SK-N-SH treated with all-trans-retinoic acid at 6 μM for 48 hours (cell line): ENCODE measurements around the gene ARHGAP22.

Source experiments
- ATAC-seq: fragments of 200-7000 bp; cut with Tn5 transposase; 3 replicates; pipeline ENCODE4 v1.9.1; 2020; ENCODE audit warnings: mild to moderate bottlenecking, moderate library complexity
- ARNTL ChIP-seq: fragments of 450-650 bp; formaldehyde crosslinking; IDR thresholded peaks from 2 replicates; pipeline ENCODE4 v1.5.0; 2020; ENCODE audit warnings: low read depth, mild to moderate bottlenecking, moderate library complexity, borderline replicate concordance
- BACH2 ChIP-seq: fragments of 250-450 bp; sonication (Bioruptor Pico); IDR thresholded peaks from 2 replicates; pipeline ENCODE4 v1.9.0; 2021; ENCODE audit warnings: mild to moderate bottlenecking, borderline replicate concordance
- GLIS3 ChIP-seq: fragments of 250-450 bp; sonication (Bioruptor Pico); IDR thresholded peaks from 2 replicates; pipeline ENCODE4 v1.5.0; 2020; ENCODE audit warnings: mild to moderate bottlenecking, moderate library complexity
- ISL1 ChIP-seq: fragments of 250-450 bp; sonication (Bioruptor Pico); IDR thresholded peaks from 2 replicates; pipeline ENCODE4 v2.1.2; 2022; ENCODE audit warnings: mild to moderate bottlenecking, moderate library complexity
- OSR1 ChIP-seq: fragments of 250-450 bp; sonication (Bioruptor Pico); IDR thresholded peaks from 2 replicates; pipeline ENCODE4 v1.8.0; 2022; ENCODE audit warnings: moderate library complexity, mild to moderate bottlenecking, inconsistent platforms
- RARB ChIP-seq: fragments of 250-450 bp; sonication (Bioruptor Pico); IDR thresholded peaks from 2 replicates; pipeline ENCODE4 v1.8.0; 2021; ENCODE audit warnings: mild to moderate bottlenecking, moderate library complexity
- SNAI2 ChIP-seq: fragments of 250-450 bp; sonication (Bioruptor Pico); IDR thresholded peaks from 2 replicates; pipeline ENCODE4 v1.5.0; 2020; ENCODE audit warnings: mild to moderate bottlenecking, moderate library complexity
- TCF4 ChIP-seq: fragments of 250-450 bp; sonication (Bioruptor Pico); IDR thresholded peaks from 2 replicates; pipeline ENCODE4 v1.8.0; 2021; ENCODE audit warnings: mild to moderate bottlenecking, moderate library complexity, borderline replicate concordance
- TOX ChIP-seq: fragments of 250-450 bp; sonication (Bioruptor Pico); IDR thresholded peaks from 2 replicates; pipeline ENCODE4 v1.8.0; 2021; ENCODE audit warnings: mild to moderate bottlenecking, moderate library complexity, borderline replicate concordance
- ZC3H10 ChIP-seq: fragments of 250-450 bp; sonication (Bioruptor Pico); IDR thresholded peaks from 2 replicates; pipeline ENCODE4 v1.5.1; 2021; ENCODE audit warnings: mild to moderate bottlenecking, moderate library complexity
- ZFP3 ChIP-seq: fragments of 250-450 bp; sonication (Bioruptor Pico); IDR thresholded peaks from 2 replicates; pipeline ENCODE4 v1.5.0; 2020; ENCODE audit warnings: mild to moderate bottlenecking, moderate library complexity
- ZFP30 ChIP-seq: fragments of 450-650 bp; formaldehyde crosslinking; IDR thresholded peaks from 2 replicates; pipeline ENCODE4 v1.5.0; 2022; ENCODE audit warnings: mild to moderate bottlenecking, moderate library complexity
- ZNF565 ChIP-seq: fragments of 450-650 bp; formaldehyde crosslinking; conservative IDR thresholded peaks from 2 replicates; pipeline ENCODE4 v1.5.0; 2020; ENCODE audit warnings: low read depth, mild to moderate bottlenecking, moderate library complexity
- ZNF70 ChIP-seq: fragments of 450-650 bp; formaldehyde crosslinking; IDR thresholded peaks from 2 replicates; pipeline ENCODE4 v1.5.0; 2020; ENCODE audit warnings: mild to moderate bottlenecking, moderate library complexity
- ZNF8 ChIP-seq: fragments of 450-650 bp; formaldehyde crosslinking; IDR thresholded peaks from 2 replicates; pipeline ENCODE4 v1.5.0; 2020; ENCODE audit warnings: mild to moderate bottlenecking, moderate library complexity
- TF ChIP-seq, protein P1 (sequence below): fragments of 250-450 bp; sonication (Bioruptor Pico); IDR thresholded peaks from 2 replicates; pipeline ENCODE4 v1.5.1; 2021; ENCODE audit warnings: mild to moderate bottlenecking, moderate library complexity
- TF ChIP-seq, protein P2 (sequence below): fragments of 250-450 bp; sonication (Bioruptor Pico); IDR thresholded peaks from 2 replicates; pipeline ENCODE4 v1.5.1; 2020; ENCODE audit warnings: low read depth, mild to moderate bottlenecking, moderate library complexity
- TF ChIP-seq, protein P3 (sequence below): fragments of 250-450 bp; sonication (Bioruptor Pico); IDR thresholded peaks from 2 replicates; pipeline ENCODE4 v1.8.0; 2021; ENCODE audit warnings: low read depth, mild to moderate bottlenecking, moderate library complexity, borderline replicate concordance
- TF ChIP-seq, protein P4 (sequence below): fragments of 250-450 bp; sonication (Bioruptor Pico); IDR thresholded peaks from 2 replicates; pipeline ENCODE4 v1.5.0; 2020; ENCODE audit warnings: mild to moderate bottlenecking, moderate library complexity
- TF ChIP-seq, protein P5 (sequence below): fragments of 250-450 bp; sonication (Bioruptor Pico); IDR thresholded peaks from 2 replicates; pipeline ENCODE4 v1.8.0; 2020; ENCODE audit warnings: mild to moderate bottlenecking, moderate library complexity, borderline replicate concordance

The ARHGAP22 gene

DNA sequence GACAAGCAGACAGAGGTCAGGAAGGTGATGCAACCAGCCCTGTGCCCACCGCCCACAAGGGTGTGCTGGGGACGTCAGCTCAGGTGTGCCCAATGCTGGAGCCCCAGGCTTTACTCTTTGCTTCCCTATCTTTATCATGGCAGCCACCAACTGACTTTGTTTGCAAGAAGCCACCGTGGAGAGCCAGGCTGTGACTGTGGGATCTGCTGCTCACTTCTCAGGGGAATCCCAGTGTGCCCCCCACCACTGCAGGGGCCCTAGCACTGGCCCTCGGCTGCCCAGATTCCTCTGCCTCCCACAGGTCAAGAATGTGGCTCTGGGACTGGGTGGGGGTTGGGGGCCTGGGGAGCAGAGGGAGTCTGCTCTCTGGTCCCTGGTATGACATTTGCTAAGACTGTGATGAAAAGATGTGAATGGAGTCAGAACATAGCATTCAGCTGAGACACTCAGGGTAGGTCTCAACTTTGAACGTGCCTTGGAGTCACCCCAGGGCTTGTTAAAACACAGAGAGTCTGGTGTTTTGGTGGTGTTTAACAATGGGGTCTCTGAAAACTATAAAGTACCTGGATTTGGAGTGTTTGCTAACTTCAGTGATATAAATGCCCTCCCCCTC, 47.3 kb downstream of the ARHGAP22 start:
- TF ChIP-seq, protein P1, sequence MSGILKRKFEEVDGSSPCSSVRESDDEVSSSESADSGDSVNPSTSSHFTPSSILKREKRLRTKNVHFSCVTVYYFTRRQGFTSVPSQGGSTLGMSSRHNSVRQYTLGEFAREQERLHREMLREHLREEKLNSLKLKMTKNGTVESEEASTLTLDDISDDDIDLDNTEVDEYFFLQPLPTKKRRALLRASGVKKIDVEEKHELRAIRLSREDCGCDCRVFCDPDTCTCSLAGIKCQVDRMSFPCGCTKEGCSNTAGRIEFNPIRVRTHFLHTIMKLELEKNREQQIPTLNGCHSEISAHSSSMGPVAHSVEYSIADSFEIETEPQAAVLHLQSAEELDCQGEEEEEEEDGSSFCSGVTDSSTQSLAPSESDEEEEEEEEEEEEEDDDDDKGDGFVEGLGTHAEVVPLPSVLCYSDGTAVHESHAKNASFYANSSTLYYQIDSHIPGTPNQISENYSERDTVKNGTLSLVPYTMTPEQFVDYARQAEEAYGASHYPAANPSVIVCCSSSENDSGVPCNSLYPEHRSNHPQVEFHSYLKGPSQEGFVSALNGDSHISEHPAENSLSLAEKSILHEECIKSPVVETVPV (CRISPR knock-in tag), result no peak
- TF ChIP-seq SNAI2 (CRISPR knock-in tag), result no peak
- TF ChIP-seq, protein P2, sequence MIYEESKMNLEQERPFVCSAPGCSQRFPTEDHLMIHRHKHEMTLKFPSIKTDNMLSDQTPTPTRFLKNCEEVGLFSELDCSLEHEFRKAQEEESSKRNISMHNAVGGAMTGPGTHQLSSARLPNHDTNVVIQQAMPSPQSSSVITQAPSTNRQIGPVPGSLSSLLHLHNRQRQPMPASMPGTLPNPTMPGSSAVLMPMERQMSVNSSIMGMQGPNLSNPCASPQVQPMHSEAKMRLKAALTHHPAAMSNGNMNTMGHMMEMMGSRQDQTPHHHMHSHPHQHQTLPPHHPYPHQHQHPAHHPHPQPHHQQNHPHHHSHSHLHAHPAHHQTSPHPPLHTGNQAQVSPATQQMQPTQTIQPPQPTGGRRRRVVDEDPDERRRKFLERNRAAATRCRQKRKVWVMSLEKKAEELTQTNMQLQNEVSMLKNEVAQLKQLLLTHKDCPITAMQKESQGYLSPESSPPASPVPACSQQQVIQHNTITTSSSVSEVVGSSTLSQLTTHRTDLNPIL (CRISPR knock-in tag), result no peak
- no peak for TF ChIP-seq OSR1
- TF ChIP-seq ZFP30 (CRISPR knock-in tag), result no peak
- no peak for TF ChIP-seq ZC3H10 (CRISPR knock-in tag)
- TF ChIP-seq ZNF565 (CRISPR knock-in tag), result no peak
- TF ChIP-seq, protein P3, sequence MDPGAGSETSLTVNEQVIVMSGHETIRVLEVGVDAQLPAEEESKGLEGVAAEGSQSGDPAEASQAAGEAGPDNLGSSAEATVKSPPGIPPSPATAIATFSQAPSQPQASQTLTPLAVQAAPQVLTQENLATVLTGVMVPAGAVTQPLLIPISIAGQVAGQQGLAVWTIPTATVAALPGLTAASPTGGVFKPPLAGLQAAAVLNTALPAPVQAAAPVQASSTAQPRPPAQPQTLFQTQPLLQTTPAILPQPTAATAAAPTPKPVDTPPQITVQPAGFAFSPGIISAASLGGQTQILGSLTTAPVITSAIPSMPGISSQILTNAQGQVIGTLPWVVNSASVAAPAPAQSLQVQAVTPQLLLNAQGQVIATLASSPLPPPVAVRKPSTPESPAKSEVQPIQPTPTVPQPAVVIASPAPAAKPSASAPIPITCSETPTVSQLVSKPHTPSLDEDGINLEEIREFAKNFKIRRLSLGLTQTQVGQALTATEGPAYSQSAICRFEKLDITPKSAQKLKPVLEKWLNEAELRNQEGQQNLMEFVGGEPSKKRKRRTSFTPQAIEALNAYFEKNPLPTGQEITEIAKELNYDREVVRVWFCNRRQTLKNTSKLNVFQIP (CRISPR knock-in tag), result no peak
- no peak for TF ChIP-seq RARB (CRISPR knock-in tag)
- no peak for TF ChIP-seq ZNF8
- no peak for TF ChIP-seq ARNTL
- TF ChIP-seq ZFP3 (CRISPR knock-in tag), result no peak
- no peak for TF ChIP-seq TOX (CRISPR knock-in tag)
- TF ChIP-seq, protein P4, sequence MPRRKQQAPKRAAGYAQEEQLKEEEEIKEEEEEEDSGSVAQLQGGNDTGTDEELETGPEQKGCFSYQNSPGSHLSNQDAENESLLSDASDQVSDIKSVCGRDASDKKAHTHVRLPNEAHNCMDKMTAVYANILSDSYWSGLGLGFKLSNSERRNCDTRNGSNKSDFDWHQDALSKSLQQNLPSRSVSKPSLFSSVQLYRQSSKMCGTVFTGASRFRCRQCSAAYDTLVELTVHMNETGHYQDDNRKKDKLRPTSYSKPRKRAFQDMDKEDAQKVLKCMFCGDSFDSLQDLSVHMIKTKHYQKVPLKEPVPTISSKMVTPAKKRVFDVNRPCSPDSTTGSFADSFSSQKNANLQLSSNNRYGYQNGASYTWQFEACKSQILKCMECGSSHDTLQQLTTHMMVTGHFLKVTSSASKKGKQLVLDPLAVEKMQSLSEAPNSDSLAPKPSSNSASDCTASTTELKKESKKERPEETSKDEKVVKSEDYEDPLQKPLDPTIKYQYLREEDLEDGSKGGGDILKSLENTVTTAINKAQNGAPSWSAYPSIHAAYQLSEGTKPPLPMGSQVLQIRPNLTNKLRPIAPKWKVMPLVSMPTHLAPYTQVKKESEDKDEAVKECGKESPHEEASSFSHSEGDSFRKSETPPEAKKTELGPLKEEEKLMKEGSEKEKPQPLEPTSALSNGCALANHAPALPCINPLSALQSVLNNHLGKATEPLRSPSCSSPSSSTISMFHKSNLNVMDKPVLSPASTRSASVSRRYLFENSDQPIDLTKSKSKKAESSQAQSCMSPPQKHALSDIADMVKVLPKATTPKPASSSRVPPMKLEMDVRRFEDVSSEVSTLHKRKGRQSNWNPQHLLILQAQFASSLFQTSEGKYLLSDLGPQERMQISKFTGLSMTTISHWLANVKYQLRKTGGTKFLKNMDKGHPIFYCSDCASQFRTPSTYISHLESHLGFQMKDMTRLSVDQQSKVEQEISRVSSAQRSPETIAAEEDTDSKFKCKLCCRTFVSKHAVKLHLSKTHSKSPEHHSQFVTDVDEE, result no peak
- TF ChIP-seq, protein P5, sequence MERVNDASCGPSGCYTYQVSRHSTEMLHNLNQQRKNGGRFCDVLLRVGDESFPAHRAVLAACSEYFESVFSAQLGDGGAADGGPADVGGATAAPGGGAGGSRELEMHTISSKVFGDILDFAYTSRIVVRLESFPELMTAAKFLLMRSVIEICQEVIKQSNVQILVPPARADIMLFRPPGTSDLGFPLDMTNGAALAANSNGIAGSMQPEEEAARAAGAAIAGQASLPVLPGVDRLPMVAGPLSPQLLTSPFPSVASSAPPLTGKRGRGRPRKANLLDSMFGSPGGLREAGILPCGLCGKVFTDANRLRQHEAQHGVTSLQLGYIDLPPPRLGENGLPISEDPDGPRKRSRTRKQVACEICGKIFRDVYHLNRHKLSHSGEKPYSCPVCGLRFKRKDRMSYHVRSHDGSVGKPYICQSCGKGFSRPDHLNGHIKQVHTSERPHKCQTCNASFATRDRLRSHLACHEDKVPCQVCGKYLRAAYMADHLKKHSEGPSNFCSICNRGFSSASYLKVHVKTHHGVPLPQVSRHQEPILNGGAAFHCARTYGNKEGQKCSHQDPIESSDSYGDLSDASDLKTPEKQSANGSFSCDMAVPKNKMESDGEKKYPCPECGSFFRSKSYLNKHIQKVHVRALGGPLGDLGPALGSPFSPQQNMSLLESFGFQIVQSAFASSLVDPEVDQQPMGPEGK (CRISPR knock-in tag), result no peak
- TF ChIP-seq BACH2 (CRISPR knock-in tag), result no peak
- no peak for TF ChIP-seq GLIS3 (CRISPR knock-in tag)
- TF ChIP-seq ISL1, result no peak
- no peak for TF ChIP-seq TCF4 (CRISPR knock-in tag)
- TF ChIP-seq ZNF70 (CRISPR knock-in tag), result no peak

DNA sequence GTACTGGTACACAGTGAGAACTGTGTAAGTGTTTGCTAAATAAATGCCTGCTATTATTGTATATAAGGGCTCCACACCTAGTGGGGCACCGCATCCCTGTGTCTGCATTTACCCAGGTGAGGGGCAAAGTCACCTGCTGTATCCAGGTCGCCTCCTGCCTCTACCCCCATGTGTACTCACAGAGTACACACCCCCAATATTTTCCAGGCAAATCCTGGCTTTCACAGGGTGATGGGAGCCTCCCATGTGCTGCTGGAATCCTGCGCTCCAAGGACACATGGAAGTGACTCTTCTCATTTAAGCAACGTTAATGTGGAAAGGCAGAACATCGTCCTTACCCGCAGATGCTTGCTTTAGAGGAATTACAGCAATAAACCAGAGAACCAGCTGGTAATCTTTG, 48.2 kb downstream of the ARHGAP22 start:
- no peak for ATAC-seq
- TF ChIP-seq ZNF565 (CRISPR knock-in tag) (no peak), GLIS3 (CRISPR knock-in tag) (no peak)
- TF ChIP-seq, protein P4, result no peak

More for the DNA sequence above, 47.3 kb downstream of the ARHGAP22 start:
- no peak for ATAC-seq
